ENCODE data around the gene ONECUT3. TPM values are rescaled to one million over a fixed set of nuclear protein-coding genes. Genes with fewer than 3 reads are reported as not detected.
"Not testable (repeated sequence)": the region's sequence is repeated elsewhere in the genome, so short reads cannot be mapped to it uniquely, and the experiment has no call there.

ONECUT3 gene
- total RNA-seq, 1 donor, result not detected

GRCh38 chr19:1756705-1757465 is 3.6 kb downstream of the ONECUT3 start:
- H3K4me3 ChIP-seq (ENCODE audit: low read depth, low read length), result no peak overlapping the region
- no peak for DNase-seq (ENCODE audit: low read depth)
- TF ChIP-seq, protein P1, sequence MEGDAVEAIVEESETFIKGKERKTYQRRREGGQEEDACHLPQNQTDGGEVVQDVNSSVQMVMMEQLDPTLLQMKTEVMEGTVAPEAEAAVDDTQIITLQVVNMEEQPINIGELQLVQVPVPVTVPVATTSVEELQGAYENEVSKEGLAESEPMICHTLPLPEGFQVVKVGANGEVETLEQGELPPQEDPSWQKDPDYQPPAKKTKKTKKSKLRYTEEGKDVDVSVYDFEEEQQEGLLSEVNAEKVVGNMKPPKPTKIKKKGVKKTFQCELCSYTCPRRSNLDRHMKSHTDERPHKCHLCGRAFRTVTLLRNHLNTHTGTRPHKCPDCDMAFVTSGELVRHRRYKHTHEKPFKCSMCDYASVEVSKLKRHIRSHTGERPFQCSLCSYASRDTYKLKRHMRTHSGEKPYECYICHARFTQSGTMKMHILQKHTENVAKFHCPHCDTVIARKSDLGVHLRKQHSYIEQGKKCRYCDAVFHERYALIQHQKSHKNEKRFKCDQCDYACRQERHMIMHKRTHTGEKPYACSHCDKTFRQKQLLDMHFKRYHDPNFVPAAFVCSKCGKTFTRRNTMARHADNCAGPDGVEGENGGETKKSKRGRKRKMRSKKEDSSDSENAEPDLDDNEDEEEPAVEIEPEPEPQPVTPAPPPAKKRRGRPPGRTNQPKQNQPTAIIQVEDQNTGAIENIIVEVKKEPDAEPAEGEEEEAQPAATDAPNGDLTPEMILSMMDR (IDR thresholded peaks at IDR 0.05; ENCODE audit: insufficient read depth, low read length), result no peak

DNA sequence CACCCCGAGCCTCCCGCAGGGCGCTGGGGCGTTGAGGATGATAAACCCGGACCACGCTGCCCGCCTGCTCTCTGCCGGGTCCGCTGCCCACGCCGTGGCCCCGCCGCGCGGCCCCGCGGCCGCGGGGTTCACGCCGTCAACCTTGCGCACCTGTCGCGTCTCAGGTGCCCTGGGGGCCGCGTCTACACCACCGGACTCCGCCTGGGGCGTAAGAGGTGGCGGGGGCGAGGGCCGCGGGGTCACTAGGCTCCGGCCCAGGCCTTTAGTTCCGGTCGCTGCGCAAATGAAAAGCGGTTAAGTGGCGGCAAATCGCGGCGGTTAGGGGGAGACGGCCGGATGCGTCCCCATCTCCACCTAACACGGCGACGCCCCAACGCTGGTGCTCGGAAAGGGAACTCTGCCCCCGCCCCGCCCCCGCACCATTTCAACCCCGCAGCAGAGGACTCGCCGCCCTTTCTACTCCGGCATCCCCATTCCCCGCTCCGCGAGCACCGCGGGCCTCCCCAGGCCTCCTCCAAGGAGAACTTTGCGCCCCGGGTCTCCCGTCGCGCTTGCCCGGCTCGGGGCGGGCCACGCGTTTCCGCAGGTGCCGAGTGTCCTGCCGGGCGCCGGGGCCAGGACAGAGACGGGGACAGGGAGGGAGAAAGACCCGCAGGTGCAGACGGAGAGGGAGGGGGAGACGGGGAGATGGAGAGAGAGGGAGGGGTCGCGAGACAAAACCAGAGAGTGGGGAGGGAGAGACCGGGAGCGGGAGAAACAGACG is 4.3 kb downstream of the ONECUT3 start:
- TF ChIP-seq, protein P1 (IDR thresholded peaks at IDR 0.05; ENCODE audit: insufficient read depth, low read length), result no peak
- H3K4me3 ChIP-seq (ENCODE audit: low read depth, low read length), result no peak overlapping the region
- DNase-seq (ENCODE audit: low read depth), result no peak

- no peak overlapping the region for H3K4me3 ChIP-seq (ENCODE audit: low read depth, low read length)
- TF ChIP-seq, protein P1 (IDR thresholded peaks at IDR 0.05; ENCODE audit: insufficient read depth, low read length), result no peak
- DNase-seq (ENCODE audit: low read depth), result no peak
These were observed 4.9 kb downstream of the ONECUT3 start for GRCh38 chr19:1758231-1758577.

GRCh38 chr19:1758959-1759903 is 5.9 kb downstream of the ONECUT3 start:
- no peak for DNase-seq (ENCODE audit: low read depth)
- TF ChIP-seq, protein P1 (IDR thresholded peaks at IDR 0.05; ENCODE audit: insufficient read depth, low read length), result no peak
- no peak overlapping the region for H3K4me3 ChIP-seq (ENCODE audit: low read depth, low read length)

- no peak for DNase-seq (ENCODE audit: low read depth)
These were observed 6.7 kb downstream of the ONECUT3 start for GRCh38 chr19:1760020-1760419.

DNA sequence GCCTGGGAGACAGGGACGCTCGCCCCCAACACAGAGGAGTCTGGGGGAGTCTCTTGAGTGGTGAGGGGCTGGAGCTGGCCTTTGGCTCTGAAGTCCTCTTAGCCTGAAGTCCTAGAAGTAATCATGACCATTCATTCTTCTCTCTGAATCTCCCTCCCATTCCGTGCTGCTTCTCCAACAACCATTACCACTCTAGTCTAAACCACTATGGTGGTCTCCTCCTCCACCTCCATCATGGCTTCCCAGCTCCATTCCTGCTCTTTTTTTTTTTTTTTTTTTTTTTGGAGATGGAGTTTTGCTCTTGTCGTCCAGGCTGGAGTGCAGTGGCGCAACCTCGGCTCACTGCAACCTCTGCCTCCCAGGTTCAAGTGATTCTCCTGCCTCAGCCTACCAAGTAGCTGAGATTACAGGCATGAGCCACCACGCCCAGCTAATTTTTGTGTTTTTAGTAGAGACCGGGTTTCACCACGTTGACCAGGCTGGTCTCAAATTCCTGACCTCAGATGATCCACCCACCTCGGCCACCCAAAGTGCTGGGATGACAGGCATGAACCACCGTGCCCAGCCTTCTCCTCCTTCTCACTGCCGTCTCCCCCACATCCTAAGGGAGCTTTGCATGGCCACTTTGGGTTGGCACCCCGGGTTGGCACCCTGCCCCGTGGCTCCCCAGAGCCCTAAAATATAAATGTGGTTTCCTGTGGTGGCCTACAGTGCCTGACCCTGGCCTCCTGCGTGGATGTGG is 7.7 kb downstream of the ONECUT3 start:
- DNase-seq (ENCODE audit: low read depth); H3K4me3 ChIP-seq (ENCODE audit: low read depth, low read length): not testable (repeated sequence)

More at GRCh38 chr19:1760020-1760419, 6.7 kb downstream of the ONECUT3 start:
- no peak overlapping the region for H3K4me3 ChIP-seq (ENCODE audit: low read depth, low read length)
- TF ChIP-seq, protein P1 (IDR thresholded peaks at IDR 0.05; ENCODE audit: insufficient read depth, low read length), result no peak
